ENCODE data around the gene STXBP3.
"Not testable (repeated sequence)": the region's sequence is repeated elsewhere in the genome, so short reads cannot be mapped to it uniquely, and the experiment has no call there.

GRCh38 chr1:108702109-108702508 lies 44.4 kb upstream of the STXBP3 start:
- TF ChIP-seq HMG20A (CRISPR knock-in tag; IDR thresholded peaks at IDR 0.05; ENCODE audit: borderline replicate concordance); ARNTL (CRISPR knock-in tag; IDR thresholded peaks at IDR 0.05); ZNF10 (CRISPR knock-in tag; IDR thresholded peaks at IDR 0.05; ENCODE audit: borderline replicate concordance, low read depth); NFE2 (CRISPR knock-in tag; IDR thresholded peaks at IDR 0.05); ZNF609 (CRISPR knock-in tag; IDR thresholded peaks at IDR 0.05; ENCODE audit: borderline replicate concordance): not testable (repeated sequence)
- TF ChIP-seq, protein P1, sequence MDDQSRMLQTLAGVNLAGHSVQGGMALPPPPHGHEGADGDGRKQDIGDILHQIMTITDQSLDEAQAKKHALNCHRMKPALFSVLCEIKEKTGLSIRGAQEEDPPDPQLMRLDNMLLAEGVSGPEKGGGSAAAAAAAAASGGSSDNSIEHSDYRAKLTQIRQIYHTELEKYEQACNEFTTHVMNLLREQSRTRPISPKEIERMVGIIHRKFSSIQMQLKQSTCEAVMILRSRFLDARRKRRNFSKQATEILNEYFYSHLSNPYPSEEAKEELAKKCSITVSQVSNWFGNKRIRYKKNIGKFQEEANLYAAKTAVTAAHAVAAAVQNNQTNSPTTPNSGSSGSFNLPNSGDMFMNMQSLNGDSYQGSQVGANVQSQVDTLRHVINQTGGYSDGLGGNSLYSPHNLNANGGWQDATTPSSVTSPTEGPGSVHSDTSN (CRISPR knock-in tag; IDR thresholded peaks at IDR 0.05; ENCODE audit: borderline replicate concordance), result not testable (repeated sequence)
- TF ChIP-seq, protein P2, sequence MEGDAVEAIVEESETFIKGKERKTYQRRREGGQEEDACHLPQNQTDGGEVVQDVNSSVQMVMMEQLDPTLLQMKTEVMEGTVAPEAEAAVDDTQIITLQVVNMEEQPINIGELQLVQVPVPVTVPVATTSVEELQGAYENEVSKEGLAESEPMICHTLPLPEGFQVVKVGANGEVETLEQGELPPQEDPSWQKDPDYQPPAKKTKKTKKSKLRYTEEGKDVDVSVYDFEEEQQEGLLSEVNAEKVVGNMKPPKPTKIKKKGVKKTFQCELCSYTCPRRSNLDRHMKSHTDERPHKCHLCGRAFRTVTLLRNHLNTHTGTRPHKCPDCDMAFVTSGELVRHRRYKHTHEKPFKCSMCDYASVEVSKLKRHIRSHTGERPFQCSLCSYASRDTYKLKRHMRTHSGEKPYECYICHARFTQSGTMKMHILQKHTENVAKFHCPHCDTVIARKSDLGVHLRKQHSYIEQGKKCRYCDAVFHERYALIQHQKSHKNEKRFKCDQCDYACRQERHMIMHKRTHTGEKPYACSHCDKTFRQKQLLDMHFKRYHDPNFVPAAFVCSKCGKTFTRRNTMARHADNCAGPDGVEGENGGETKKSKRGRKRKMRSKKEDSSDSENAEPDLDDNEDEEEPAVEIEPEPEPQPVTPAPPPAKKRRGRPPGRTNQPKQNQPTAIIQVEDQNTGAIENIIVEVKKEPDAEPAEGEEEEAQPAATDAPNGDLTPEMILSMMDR (CRISPR knock-in tag; IDR thresholded peaks at IDR 0.05), result not testable (repeated sequence)
- TF ChIP-seq, protein P3, sequence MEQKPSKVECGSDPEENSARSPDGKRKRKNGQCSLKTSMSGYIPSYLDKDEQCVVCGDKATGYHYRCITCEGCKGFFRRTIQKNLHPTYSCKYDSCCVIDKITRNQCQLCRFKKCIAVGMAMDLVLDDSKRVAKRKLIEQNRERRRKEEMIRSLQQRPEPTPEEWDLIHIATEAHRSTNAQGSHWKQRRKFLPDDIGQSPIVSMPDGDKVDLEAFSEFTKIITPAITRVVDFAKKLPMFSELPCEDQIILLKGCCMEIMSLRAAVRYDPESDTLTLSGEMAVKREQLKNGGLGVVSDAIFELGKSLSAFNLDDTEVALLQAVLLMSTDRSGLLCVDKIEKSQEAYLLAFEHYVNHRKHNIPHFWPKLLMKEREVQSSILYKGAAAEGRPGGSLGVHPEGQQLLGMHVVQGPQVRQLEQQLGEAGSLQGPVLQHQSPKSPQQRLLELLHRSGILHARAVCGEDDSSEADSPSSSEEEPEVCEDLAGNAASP (CRISPR knock-in tag; IDR thresholded peaks at IDR 0.05; ENCODE audit: borderline replicate concordance), result not testable (repeated sequence)
